Right atrium auricular region (tissue), 2 donors: Measurements from ENCODE around the gene MEIS3. TPM values are rescaled to one million over a fixed set of nuclear protein-coding genes. Genes with fewer than 3 reads are reported as not detected.
"Not testable (repeated sequence)": the region's sequence is repeated elsewhere in the genome, so short reads cannot be mapped to it uniquely, and the experiment has no call there.

Source experiments
- DNase-seq: peaks from one replicate; pipeline ENCODE4 v3.0.0-alpha.2; 2019; ENCODE audit warnings: low spot score
- H3K27ac ChIP-seq, 2 donors: fragments of 200-600 bp; sonication (generic); 1 replicate in 1 of 2; 2 replicates in 1 of 2; pipeline ENCODE4 v1.5.1; 2016 to 2019
- H3K27me3 ChIP-seq, 2 donors: fragments of 200-600 bp; sonication (generic); one replicate each; pipeline versions ENCODE4 v1.5.1 to v1.6.0; 2017 to 2019
- H3K36me3 ChIP-seq: fragments of 200-600 bp; sonication (generic); one replicate; pipeline ENCODE4 v1.5.1; 2016
- H3K4me1 ChIP-seq, 2 donors: fragments of 200-600 bp; sonication (generic); one replicate each; pipeline versions ENCODE4 v1.5.1 to v1.6.0; 2017 to 2019
- H3K4me3 ChIP-seq, 2 donors: fragments of 200-600 bp; sonication (generic); 1 replicate in 1 of 2; 2 replicates in 1 of 2; pipeline ENCODE4 v1.5.1; 2017 to 2019; ENCODE audit warnings: mild to moderate bottlenecking in 1 of 2, moderate library complexity in 1 of 2
- H3K9me3 ChIP-seq, 2 donors: fragments of 200-600 bp; sonication (generic); one replicate each; pipeline ENCODE4 v1.5.1; 2019
- CTCF ChIP-seq, 2 donors: fragments of 200-600 bp; sonication (generic); IDR thresholded peaks; one replicate each; pipeline ENCODE4 v1.5.1; 2019; ENCODE audit warnings: antibody characterized with exemption in 2 of 2
- total RNA-seq, 2 donors: library from RNA; depleted of rRNA; stranded (reverse); fragments of >200 nt; gene quantifications; one replicate each; pipeline ENCODE4 v1.1.0, GENCODE V29; 2016

MEIS3 gene
- total RNA-seq, 2 donors from 2014 or later = 6.3 to 9.2 TPM

DNA sequence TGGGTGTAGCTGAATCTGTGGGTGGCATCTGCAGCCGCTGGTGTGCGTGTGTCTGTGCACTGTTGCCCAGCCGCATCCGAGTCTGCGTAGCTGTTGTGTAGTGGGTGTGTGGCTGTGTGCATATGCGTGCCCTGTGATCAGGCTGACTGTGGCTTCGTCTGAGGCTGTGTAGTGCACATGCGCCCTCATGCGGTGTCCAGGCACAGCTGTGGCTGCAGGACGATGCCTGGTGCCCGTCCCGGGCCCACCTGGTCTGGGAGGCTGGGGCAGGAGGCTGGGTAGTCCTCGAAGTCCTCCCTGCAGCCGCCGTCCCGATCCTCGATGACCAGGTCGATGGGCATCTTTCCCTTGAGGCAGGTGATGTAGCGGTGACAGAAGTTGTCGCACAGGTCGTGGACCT, 4.9 kb downstream of the MEIS3 start:
- DNase-seq = no peak
- H3K4me1 ChIP-seq = peaks cover 0 to 18% of the 10 kb centered on the region in 2 donors
- peaks cover 0 to 9% of the 10 kb centered on the region in 2 donors for H3K27me3 ChIP-seq

GRCh38 chr19:47413941-47414340, 5.4 kb downstream of the MEIS3 start:
- Histone ChIP-seq H3K9me3 (no peaks in the 10 kb centered on the region), H3K36me3 (no peaks in the 10 kb centered on the region), H3K27ac (no peak overlapping the region), H3K4me3 (no peak overlapping the region), H3K4me1 (peaks cover 0 to 17% of the 10 kb centered on the region in 2 donors), H3K27me3 (peaks cover 0 to 6% of the 10 kb centered on the region in 2 donors)
- no peak for TF ChIP-seq CTCF (IDR thresholded peaks at IDR 0.05)
- no peak for DNase-seq

More for the DNA sequence above, 4.9 kb downstream of the MEIS3 start:
- no peaks in the 10 kb centered on the region for H3K9me3 ChIP-seq
- no peak overlapping the region for H3K27ac ChIP-seq
- no peak for TF ChIP-seq CTCF (IDR thresholded peaks at IDR 0.05)
- H3K36me3 ChIP-seq = no peaks in the 10 kb centered on the region
- no peak overlapping the region for H3K4me3 ChIP-seq

- not testable (repeated sequence) for DNase-seq, H3K4me3 ChIP-seq, H3K27me3 ChIP-seq, H3K36me3 ChIP-seq, H3K27ac ChIP-seq, H3K4me1 ChIP-seq, H3K9me3 ChIP-seq
These were observed 7.6 kb downstream of the MEIS3 start for GRCh38 chr19:47411696-47412095.

DNA sequence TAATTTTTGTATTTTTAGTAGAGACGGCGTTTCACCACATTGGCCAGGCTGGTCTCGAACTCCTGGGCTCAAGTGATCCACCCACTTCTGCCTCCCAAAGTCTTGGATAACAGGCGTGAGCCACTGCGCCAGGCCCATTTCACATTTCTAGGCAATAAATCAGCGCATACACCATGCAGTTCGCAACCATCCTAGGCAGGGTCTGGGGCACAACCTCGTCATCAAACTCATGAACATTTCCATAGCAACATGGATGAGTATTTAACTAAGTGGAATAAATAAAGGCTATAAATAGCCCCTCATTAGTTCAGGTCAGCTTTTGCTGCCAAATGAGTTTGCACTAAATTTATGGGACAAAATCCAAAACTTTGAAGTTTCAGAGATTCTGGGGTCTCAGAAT, 8.2 kb downstream of the MEIS3 start:
- no peaks in the 10 kb centered on the region for H3K9me3 ChIP-seq
- DNase-seq = no peak
- no peak for TF ChIP-seq CTCF (IDR thresholded peaks at IDR 0.05)
- no peaks in the 10 kb centered on the region for H3K27me3 ChIP-seq
- no peaks in the 10 kb centered on the region for H3K36me3 ChIP-seq
- H3K4me3 ChIP-seq = no peak overlapping the region
- no peaks in the 10 kb centered on the region for H3K4me1 ChIP-seq
- H3K27ac ChIP-seq = no peak overlapping the region

DNA sequence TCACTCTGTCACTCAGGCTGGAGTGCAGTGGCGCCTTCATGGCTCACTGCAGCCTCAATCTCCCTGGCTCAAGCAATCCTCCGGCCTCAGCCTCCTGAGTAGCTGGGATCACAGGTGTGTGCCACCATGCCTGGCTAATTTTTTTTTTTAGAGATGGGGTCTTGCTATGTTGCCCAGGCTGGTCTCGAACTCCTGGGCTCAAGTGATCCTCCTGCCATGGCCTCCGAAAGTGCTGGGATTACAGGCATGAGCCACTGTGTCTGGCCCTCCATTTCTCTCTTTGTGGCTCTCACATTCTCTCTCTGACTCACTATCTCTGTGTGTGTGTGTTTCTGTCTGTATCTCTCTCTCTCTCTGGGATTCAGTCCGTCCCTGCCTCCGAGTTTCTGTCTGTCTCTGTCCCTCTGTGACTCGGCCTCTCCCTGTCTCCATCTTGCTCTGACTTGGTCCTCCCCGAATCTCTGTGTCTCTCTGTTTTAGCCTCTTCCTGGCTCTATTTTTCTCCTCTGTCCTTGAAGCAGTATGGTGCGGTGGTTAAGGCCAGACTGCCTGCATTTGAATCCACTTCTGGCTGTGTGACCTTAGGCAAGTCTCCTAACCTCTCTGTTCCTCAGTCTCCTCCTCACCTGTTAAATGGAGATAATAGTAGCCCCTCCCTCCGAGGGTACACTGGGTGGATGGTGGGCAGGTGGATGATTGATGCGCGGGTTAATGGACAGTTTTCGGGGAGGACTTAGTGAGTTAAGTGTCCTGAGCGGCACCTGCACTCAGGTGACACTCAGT, 11.0 kb downstream of the MEIS3 start:
- H3K9me3 ChIP-seq = no peaks in the 10 kb centered on the region
- H3K36me3 ChIP-seq = no peaks in the 10 kb centered on the region
- H3K27me3 ChIP-seq = no peaks in the 10 kb centered on the region
- no peak overlapping the region for H3K27ac ChIP-seq
- H3K4me3 ChIP-seq = no peak overlapping the region
- TF ChIP-seq CTCF (IDR thresholded peaks at IDR 0.05) = no peak
- no peak for DNase-seq
- H3K4me1 ChIP-seq = no peaks in the 10 kb centered on the region

DNA sequence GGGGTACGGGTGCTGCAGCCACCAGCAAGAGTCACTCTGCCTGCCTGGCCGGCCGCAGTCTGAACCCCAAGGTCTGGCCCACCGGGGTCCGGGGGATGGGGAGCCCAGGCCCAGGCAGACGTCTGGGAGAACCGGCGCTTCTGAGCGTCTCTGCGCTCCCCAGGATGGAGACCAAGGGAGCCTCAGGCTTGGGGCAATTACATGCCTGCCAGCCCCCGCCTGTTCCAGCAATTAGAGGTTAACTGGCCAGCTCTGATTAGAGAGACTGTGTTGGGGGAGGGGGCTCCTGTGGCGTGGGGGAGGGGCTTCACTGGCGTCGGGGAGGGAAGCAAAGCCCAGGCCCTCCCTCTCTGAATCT, 11.9 kb downstream of the MEIS3 start:
- Histone ChIP-seq H3K4me3 (no peak overlapping the region), H3K36me3 (no peaks in the 10 kb centered on the region), H3K9me3 (no peaks in the 10 kb centered on the region), H3K27ac (no peak overlapping the region), H3K27me3 (no peaks in the 10 kb centered on the region), H3K4me1 (no peaks in the 10 kb centered on the region)
- no peak for TF ChIP-seq CTCF (IDR thresholded peaks at IDR 0.05)
- DNase-seq = no peak
